ENCODE data around the gene C4B.

C4B gene

DNA sequence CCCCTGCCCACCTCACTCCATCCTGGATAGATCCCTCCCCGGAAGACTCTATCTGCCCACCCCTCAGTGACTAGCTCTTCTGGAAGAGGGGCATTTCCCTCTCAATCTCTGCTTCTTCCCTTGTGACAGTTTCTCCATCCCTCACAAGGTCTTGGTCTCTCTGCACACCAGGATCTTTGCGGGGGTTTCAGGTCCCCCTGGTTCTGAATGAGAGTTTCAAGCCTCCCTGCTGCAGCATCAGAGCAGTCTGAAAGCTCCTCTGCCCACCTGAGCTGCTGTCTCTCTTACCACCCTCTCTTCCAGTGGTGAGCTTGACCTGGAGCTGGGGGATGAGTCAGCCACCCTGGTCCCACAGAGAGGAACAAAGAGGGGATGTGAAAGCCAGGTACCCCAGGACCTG is 70.2 kb downstream of the C4B start:
- no peak for DNase-seq

Data from CD4-positive, alpha-beta T cell treated with Interleukin-1 beta for 1 hour (primary cell).